ENCODE measurements around the gene ZMIZ1.

The ZMIZ1 gene

DNA sequence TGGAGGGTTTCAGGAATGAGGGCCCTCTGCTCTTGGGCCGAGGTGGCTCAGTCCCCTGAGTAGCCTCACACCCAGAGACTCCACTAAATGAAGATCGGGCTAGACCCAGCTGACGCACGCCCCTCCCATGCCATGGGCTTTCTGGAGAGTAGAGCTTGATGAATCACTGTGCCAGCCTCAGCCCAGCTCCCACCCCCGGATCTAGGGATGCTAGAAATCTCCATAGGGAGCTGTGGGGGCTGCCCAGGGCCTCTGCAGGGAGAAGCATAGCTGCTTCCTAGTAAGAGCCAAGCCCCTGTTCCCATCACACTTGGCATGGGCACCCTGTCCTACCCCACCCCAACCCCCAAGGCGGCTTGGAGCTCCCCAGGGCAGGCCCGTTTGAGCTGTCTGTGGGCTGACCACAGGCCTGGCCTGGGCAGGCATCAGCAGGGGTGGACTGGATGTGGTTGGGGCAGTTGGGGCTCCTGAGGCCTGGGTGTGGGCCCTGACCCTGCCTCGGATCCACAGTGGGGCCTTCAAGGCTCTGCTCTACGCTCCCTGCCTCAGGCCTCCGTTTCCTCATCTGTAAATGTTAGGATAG, 121.2 kb downstream of the ZMIZ1 start:
- TF ChIP-seq, protein P1, sequence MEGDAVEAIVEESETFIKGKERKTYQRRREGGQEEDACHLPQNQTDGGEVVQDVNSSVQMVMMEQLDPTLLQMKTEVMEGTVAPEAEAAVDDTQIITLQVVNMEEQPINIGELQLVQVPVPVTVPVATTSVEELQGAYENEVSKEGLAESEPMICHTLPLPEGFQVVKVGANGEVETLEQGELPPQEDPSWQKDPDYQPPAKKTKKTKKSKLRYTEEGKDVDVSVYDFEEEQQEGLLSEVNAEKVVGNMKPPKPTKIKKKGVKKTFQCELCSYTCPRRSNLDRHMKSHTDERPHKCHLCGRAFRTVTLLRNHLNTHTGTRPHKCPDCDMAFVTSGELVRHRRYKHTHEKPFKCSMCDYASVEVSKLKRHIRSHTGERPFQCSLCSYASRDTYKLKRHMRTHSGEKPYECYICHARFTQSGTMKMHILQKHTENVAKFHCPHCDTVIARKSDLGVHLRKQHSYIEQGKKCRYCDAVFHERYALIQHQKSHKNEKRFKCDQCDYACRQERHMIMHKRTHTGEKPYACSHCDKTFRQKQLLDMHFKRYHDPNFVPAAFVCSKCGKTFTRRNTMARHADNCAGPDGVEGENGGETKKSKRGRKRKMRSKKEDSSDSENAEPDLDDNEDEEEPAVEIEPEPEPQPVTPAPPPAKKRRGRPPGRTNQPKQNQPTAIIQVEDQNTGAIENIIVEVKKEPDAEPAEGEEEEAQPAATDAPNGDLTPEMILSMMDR (IDR thresholded peaks at IDR 0.05; ENCODE audit: low read depth, low read length) = no peak
- no peak overlapping the region for H3K4me3 ChIP-seq (replicated peaks in 1 of 2; ENCODE audit: low read depth in 2 of 2, low read length in 2 of 2)
- no peak for DNase-seq (ENCODE audit: low read depth in 2 of 2)

DNA sequence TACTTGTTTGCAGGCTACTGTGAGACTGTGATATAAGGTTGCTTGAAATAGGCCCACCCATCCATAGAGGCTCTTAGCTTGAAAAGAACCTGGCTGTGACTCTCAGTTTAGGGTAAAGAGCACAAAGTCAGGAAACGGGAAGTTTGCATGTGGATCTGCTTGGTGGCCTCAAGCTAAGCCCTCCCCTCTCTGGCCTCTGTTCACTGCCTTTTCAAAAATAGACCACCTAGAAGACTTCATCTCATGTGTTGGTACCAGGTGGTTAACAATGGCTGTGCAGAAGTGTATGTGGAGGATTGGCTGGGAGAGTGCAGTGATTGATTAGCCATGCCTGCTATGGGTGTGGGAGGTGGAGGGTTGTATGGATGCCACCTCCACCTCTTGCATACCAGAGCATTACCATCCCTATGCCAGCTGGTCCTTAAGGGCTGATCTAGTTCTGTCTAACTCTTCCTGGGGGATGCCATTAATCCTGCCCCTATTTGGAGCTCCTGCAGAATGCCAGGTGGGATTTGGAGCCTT, 122.0 kb downstream of the ZMIZ1 start:
- DNase-seq (ENCODE audit: low read depth in 2 of 2) = no peak
- H3K4me3 ChIP-seq (replicated peaks in 1 of 2; ENCODE audit: low read depth in 2 of 2, low read length in 2 of 2) = no peak overlapping the region
- TF ChIP-seq, protein P1 (IDR thresholded peaks at IDR 0.05; ENCODE audit: low read depth, low read length) = no peak

DNA sequence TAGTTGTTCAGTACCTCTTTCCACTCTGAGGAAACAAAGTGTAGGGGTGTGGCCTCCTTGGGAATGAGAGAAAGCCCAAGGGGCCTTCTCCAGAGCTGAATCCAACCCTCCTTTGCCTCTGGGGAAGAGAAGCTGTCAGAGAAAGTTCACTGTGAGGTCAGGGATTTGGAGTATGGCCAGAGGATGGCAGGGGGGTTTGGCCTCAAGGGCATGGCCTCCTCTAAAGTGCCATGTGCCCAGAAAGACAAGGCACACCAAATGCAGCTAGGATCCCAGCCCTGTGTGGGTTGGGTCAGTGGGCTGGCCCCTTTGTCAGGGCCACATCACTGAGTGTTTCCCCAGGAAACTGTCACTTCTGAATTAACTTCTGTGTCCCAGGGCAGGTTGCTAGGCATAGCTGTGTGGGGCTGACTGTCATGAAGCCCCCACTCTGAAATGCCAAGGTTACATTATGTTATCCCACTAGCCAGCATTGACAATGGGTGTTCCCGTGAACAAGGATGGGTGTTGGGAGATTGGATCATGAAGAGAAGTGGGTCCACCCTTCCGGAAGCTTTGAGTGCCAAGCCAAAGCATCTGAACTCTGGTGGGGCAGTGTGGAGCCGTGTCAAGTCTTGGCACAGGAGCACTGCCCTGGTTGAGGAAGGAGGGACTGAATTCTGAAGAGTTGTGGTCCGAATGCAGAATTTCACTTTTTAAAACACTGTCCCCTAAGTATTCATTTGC, 123.3 kb downstream of the ZMIZ1 start:
- H3K4me3 ChIP-seq (replicated peaks in 1 of 2; ENCODE audit: low read depth in 2 of 2, low read length in 2 of 2) = no peak overlapping the region
- TF ChIP-seq, protein P1 (IDR thresholded peaks at IDR 0.05; ENCODE audit: low read depth, low read length) = no peak
- peak; percentile 19 to 24 for DNase-seq (ENCODE audit: low read depth in 2 of 2)

DNA sequence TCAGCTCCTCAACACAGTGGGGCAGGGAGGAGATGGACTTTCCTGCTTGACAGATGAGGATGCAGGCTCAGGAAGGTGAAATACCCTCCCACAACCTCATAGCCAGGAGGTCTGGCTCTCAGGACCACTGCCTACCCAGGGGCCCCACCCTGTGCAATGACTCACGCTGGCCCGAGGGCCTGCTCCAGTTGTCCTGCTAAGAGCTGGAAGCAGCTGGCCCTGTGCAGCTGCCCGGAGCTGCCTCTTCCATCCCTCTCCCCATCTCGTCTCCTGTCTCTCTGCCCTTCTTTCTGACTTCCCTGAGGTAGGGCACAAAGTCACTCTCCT, 123.9 kb downstream of the ZMIZ1 start:
- TF ChIP-seq, protein P1 (IDR thresholded peaks at IDR 0.05; ENCODE audit: low read depth, low read length) = no peak
- DNase-seq (ENCODE audit: low read depth in 2 of 2) = peak; percentile 36 to 48
- no peak overlapping the region for H3K4me3 ChIP-seq (replicated peaks in 1 of 2; ENCODE audit: low read depth in 2 of 2, low read length in 2 of 2)

DNA sequence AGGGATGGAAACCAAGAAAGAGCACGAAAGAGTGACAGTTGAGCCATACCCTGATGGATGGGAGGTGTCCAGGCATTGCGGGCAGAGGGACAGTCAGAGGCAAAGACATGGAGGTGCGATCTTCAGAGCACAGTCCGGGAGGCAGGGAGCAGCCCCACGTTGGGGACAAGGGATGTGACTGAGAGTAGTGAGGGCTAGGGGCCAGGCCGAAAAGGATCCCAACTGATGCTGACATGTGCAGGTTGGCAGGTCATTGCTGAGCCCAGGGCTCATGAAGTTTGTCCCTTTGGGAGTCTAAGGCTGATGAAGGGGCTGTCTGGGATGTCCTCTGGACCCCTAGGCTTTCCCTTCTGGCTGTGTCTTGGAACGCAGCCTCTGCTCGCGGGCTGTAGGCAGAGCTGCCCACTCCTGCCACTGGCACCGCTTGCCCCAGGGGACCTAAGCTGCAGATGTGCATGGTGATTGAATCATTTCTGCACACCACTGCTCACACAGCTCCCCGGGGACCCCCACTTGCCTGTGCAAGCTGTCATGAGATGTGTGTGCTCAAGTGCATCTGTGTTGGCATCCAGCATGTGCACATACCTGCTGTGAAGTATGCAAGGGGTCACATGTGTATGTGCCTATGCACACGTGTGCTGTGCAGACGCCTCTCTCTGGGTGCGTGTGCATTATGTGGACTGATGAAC, 125.1 kb downstream of the ZMIZ1 start:
- no peak for DNase-seq (ENCODE audit: low read depth in 2 of 2)
- TF ChIP-seq, protein P1 (IDR thresholded peaks at IDR 0.05; ENCODE audit: low read depth, low read length) = no peak
- no peak overlapping the region for H3K4me3 ChIP-seq (replicated peaks in 1 of 2; ENCODE audit: low read depth in 2 of 2, low read length in 2 of 2)

DNA sequence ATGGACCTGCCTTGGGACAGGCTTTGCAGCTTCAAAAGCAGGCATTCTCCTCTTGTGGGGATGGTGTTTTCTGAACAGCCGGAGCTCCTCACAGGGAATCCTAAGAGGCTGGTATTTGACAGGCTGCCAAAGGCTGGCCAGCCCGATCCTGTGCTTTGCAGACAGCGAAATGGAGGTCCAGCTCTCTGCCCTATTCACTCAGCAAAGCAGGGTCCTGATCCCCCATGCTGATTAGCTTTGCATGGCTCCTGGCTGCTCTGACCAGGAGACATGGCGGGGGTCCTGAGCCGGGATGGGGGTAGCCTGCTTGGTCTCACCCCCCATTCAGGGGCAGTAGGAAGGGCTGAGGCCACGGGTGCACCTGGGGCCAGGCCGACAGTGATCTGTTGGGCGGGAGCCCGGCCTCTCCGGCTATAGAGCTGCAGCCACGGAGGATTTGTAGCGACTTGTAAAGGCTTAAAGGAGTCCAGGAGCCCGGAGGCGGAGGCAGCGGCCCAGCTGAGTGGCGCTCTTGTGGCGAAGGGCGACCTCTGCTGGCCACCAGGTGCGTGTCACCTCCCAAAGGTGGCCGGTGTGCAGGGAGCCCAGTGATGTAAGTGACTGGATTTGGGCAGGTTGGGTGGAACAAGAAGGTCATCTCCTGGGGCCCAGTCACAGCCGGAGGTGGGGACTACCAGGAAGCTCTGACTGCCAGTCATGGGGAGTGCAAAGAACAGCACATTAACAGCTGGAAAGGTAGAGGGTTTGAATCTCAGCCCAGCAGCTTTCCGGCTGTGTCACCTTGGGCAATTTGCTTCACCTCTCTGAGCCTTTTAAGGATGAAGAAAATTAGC, 126.5 kb downstream of the ZMIZ1 start:
- TF ChIP-seq, protein P1 (IDR thresholded peaks at IDR 0.05; ENCODE audit: low read depth, low read length) = peak; percentile 89
- no peak overlapping the region for H3K4me3 ChIP-seq (replicated peaks in 1 of 2; ENCODE audit: low read depth in 2 of 2, low read length in 2 of 2)
- DNase-seq (ENCODE audit: low read depth in 2 of 2) = peak; percentile 88

All from cardiac fibroblast (primary cell).